K562 (cell line): ENCODE measurements around the gene MICU1. TPM values are rescaled to one million over a fixed set of nuclear protein-coding genes. Genes with fewer than 3 reads are reported as not detected.

Experiments
- ETV5 ChIP-seq: sonication (generic); formaldehyde crosslinking; IDR thresholded peaks from 2 replicates; pipeline ENCODE4 v1.4.0; 2020; ENCODE audit warnings: low read depth, mild to moderate bottlenecking, missing genetic modification reagents
- HNRNPUL1 ChIP-seq: fragments of 200-400 bp; formaldehyde crosslinking; IDR thresholded peaks from 2 replicates; pipeline ENCODE4 v1.6.1; 2017; ENCODE audit warnings: low read length
- JUN ChIP-seq, 2 experiments: sonication (generic) in 1 of 2; formaldehyde crosslinking in 1 of 2; IDR thresholded peaks; 2 replicates each; pipeline versions ENCODE4 v1.6.1 to v1.8.0; 2012 to 2022; ENCODE audit warnings: borderline replicate concordance in 2 of 2, mild to moderate bottlenecking in 2 of 2, improper control_type of control experiment in 1 of 2, low read depth in 1 of 2, low read length in 1 of 2, missing genetic modification reagents in 1 of 2
- JUND ChIP-seq, 2 experiments: IDR thresholded peaks; 2 replicates in 1 of 2; 3 replicates in 1 of 2; pipeline ENCODE4 v1.6.1; 2011; ENCODE audit warnings: borderline replicate concordance in 2 of 2, low read depth in 2 of 2, low read length in 2 of 2, improper control_type of control experiment in 1 of 2, missing biosample characterization in 1 of 2, missing genetic modification characterization in 1 of 2, missing genetic modification reagents in 1 of 2
- MTA3 ChIP-seq: fragments of 450-650 bp; formaldehyde crosslinking; IDR thresholded peaks from 2 replicates; pipeline ENCODE4 v1.6.1; 2017; ENCODE audit warnings: mild to moderate bottlenecking, borderline replicate concordance
- NR2C2 ChIP-seq, 2 experiments: fragments of 200-800 bp in 1 of 2; sonication (Bioruptor generic) in 1 of 2; sonication (generic) in 1 of 2; formaldehyde crosslinking in 1 of 2; IDR thresholded peaks; 2 replicates each; pipeline versions ENCODE4 v1.6.1 to v1.8.0; 2016 to 2022; ENCODE audit warnings: mild to moderate bottlenecking in 1 of 2, missing compliant biosample characterization in 1 of 2, missing genetic modification characterization in 1 of 2, missing genetic modification reagents in 1 of 2
- POU5F1 ChIP-seq: fragments of 150-350 bp; IDR thresholded peaks from 2 replicates; pipeline ENCODE4 v1.6.1; 2014; ENCODE audit warnings: borderline replicate concordance, low read length, low read depth, mild to moderate bottlenecking; ENCODE audit not compliant: partially characterized antibody
- TEAD4 ChIP-seq, 2 experiments: sonication (generic) in 1 of 2; formaldehyde crosslinking in 1 of 2; IDR thresholded peaks; 2 replicates each; pipeline versions ENCODE4 v1.6.1 to v1.8.0; 2012 to 2022; ENCODE audit warnings: borderline replicate concordance in 1 of 2, inconsistent platforms in 1 of 2, low read length in 1 of 2, mild to moderate bottlenecking in 1 of 2, missing genetic modification reagents in 1 of 2
- U2AF1 ChIP-seq: fragments of 200-400 bp; formaldehyde crosslinking; optimal IDR thresholded peaks from 2 replicates; pipeline ENCODE3; 2017; ENCODE audit warnings: mild to moderate bottlenecking, low read depth, low read length, moderate library complexity
- polyA plus RNA-seq, 8 experiments: library from polyadenylated mRNA; depleted of rRNA in 4 of 8; stranded (reverse) in 5 of 8; unstranded in 3 of 8; fragments of >200 nt; fragmentation: Nextera tagmentation in 2 of 8; fragmentation: Illumina TruSeq in 1 of 8; extraction: Ambion mirVana in 2 of 8; extraction: Trizol in 1 of 8; gene quantifications; 2 replicates each; pipeline versions ENCODE4 v1.2.1 to v1.2.3, GENCODE V29; 2011 to 2014; ENCODE audit warnings: inconsistent platforms in 1 of 8, missing spikeins in 1 of 8
- total RNA-seq, 7 experiments: library from RNA; depleted of rRNA in 6 of 7; stranded (reverse); fragments of >200 nt in 6 of 7; fragmentation: Illumina TruSeq in 2 of 7; extraction: Trizol in 2 of 7; gene quantifications; 2 replicates each; pipeline versions ENCODE4 v1.2.1 to v1.2.3, GENCODE V29; 2011 to 2021; ENCODE audit warnings: low replicate concordance in 1 of 7
- TF ChIP-seq, protein P1 (sequence below): fragments of 250-450 bp; sonication (Bioruptor Pico); IDR thresholded peaks from 2 replicates; pipeline ENCODE4 v1.9.0; 2021; ENCODE audit warnings: mild to moderate bottlenecking, inconsistent platforms
- TF ChIP-seq, protein P2 (sequence below), 2 experiments: fragments of 150-350 bp in 1 of 2; IDR thresholded peaks; 2 replicates each; pipeline ENCODE4 v1.6.1; 2012 to 2016; ENCODE audit warnings: low read depth in 2 of 2, low read length in 2 of 2, mild to moderate bottlenecking in 1 of 2, moderate library complexity in 1 of 2
- TF ChIP-seq, protein P3 (sequence below), 3 experiments: fragments of 200-800 bp in 1 of 3; sonication (Bioruptor generic) in 1 of 3; sonication (generic) in 1 of 3; formaldehyde crosslinking in 1 of 3; IDR thresholded peaks; 2 replicates each; pipeline versions ENCODE4 v1.6.1 to v1.8.0; 2016 to 2022; ENCODE audit warnings: mild to moderate bottlenecking in 2 of 3, missing compliant biosample characterization in 2 of 3, missing genetic modification characterization in 2 of 3, missing genetic modification reagents in 1 of 3

The MICU1 gene
- total and polyA plus RNA-seq, 9 of the 15 experiments (the other 6 are each of a cell fraction or from before 2014, with no cell fraction given): 29.3 to 76.8 (median 48.4) TPM

DNA sequence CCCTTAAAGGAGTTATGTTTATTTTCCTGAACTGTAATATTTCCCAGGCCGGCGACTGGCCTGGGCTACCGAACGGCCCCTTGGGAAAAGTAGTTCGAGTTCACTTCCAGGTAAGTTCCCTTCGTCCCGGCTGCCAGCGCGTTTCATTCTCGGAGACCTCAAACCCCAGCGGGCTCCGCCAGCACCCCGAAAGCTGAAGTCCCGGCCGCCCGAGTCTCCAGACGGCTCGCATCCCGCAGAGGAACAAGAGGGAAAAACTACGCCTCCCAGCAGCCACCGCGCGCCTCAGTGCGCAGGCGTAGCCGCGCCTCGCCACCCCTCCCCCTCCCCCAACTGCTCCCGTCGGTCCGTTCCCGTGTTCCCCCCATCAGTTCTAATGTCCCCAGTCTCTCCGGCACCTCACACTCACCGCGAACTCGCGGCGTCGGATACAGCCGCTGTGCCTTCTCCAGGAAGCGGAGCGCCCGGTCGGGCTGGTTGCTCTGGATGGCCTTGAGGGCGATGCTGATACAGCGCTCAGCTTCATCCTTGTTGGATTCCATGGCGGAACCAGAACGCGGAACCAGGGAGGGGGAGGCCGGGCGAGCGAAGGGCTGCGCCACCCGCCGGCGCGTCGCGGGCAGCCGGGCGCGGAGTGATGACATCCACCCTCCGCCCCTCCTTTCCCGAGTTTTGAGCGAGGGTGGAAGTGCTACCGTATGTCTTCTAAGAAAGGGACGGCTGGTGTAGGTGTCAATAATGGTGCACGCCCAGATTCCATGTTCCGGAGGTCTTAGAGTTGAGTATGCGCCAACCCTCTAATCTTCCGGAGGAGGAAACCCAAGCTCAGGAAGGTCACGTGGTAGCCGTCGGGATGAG is 271.3 kb downstream of the MICU1 start, which contains the start of gene DNAJB12 (continued):
- peak; percentile 96 for TF ChIP-seq MTA3
- TF ChIP-seq POU5F1: peak; percentile 68
- peak; percentile 55 for TF ChIP-seq TEAD4 (IDR thresholded peaks at IDR 0.05; ENCODE audit: low read length)
- TF ChIP-seq TEAD4 (CRISPR knock-in tag; IDR thresholded peaks at IDR 0.05; ENCODE audit: borderline replicate concordance): no peak
- peak; percentile 76 for TF ChIP-seq JUND (IDR thresholded peaks at IDR 0.05; ENCODE audit: borderline replicate concordance, low read depth, low read length)
- TF ChIP-seq JUND (tag; IDR thresholded peaks at IDR 0.05; ENCODE audit: borderline replicate concordance, low read depth, low read length): peak; percentile 45; the same call in 1 of the 3 replicates
- TF ChIP-seq, protein P1, sequence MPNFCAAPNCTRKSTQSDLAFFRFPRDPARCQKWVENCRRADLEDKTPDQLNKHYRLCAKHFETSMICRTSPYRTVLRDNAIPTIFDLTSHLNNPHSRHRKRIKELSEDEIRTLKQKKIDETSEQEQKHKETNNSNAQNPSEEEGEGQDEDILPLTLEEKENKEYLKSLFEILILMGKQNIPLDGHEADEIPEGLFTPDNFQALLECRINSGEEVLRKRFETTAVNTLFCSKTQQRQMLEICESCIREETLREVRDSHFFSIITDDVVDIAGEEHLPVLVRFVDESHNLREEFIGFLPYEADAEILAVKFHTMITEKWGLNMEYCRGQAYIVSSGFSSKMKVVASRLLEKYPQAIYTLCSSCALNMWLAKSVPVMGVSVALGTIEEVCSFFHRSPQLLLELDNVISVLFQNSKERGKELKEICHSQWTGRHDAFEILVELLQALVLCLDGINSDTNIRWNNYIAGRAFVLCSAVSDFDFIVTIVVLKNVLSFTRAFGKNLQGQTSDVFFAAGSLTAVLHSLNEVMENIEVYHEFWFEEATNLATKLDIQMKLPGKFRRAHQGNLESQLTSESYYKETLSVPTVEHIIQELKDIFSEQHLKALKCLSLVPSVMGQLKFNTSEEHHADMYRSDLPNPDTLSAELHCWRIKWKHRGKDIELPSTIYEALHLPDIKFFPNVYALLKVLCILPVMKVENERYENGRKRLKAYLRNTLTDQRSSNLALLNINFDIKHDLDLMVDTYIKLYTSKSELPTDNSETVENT: no peak; the same call in 1 of the 2 replicates
- TF ChIP-seq HNRNPUL1: no peak
- TF ChIP-seq U2AF1: no peak
- TF ChIP-seq NR2C2 (CRISPR knock-in tag; IDR thresholded peaks at IDR 0.05): peak; percentile 17; the same call in 1 of the 2 replicates
- TF ChIP-seq NR2C2 (tag; IDR thresholded peaks at IDR 0.05): peak; percentile 91
- TF ChIP-seq ETV5 (CRISPR knock-in tag): no peak; the same call in none of the 2 replicates
- TF ChIP-seq, protein P2, sequence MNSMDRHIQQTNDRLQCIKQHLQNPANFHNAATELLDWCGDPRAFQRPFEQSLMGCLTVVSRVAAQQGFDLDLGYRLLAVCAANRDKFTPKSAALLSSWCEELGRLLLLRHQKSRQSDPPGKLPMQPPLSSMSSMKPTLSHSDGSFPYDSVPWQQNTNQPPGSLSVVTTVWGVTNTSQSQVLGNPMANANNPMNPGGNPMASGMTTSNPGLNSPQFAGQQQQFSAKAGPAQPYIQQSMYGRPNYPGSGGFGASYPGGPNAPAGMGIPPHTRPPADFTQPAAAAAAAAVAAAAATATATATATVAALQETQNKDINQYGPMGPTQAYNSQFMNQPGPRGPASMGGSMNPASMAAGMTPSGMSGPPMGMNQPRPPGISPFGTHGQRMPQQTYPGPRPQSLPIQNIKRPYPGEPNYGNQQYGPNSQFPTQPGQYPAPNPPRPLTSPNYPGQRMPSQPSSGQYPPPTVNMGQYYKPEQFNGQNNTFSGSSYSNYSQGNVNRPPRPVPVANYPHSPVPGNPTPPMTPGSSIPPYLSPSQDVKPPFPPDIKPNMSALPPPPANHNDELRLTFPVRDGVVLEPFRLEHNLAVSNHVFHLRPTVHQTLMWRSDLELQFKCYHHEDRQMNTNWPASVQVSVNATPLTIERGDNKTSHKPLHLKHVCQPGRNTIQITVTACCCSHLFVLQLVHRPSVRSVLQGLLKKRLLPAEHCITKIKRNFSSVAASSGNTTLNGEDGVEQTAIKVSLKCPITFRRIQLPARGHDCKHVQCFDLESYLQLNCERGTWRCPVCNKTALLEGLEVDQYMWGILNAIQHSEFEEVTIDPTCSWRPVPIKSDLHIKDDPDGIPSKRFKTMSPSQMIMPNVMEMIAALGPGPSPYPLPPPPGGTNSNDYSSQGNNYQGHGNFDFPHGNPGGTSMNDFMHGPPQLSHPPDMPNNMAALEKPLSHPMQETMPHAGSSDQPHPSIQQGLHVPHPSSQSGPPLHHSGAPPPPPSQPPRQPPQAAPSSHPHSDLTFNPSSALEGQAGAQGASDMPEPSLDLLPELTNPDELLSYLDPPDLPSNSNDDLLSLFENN (IDR thresholded peaks at IDR 0.05; ENCODE audit: low read depth in 2 of 2, low read length in 2 of 2): peak in 1 of 2 experiments; percentile 50; a peak in 2 of 4 replicates
- peak; percentile 12; the same call in 1 of the 2 replicates for TF ChIP-seq JUN (IDR thresholded peaks at IDR 0.05; ENCODE audit: borderline replicate concordance, low read depth, low read length)
- TF ChIP-seq JUN (CRISPR knock-in tag; IDR thresholded peaks at IDR 0.05; ENCODE audit: borderline replicate concordance): no peak
- TF ChIP-seq, protein P3, sequence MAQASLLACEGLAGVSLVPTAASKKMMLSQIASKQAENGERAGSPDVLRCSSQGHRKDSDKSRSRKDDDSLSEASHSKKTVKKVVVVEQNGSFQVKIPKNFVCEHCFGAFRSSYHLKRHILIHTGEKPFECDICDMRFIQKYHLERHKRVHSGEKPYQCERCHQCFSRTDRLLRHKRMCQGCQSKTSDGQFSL (CRISPR knock-in tag; IDR thresholded peaks at IDR 0.05): peak; percentile 97
- TF ChIP-seq, protein P3 (tag; IDR thresholded peaks at IDR 0.05): peak in 1 of 2 experiments; percentile 93; a peak in 2 of 4 replicates
